ENCODE measurements around the gene FAM228B.

Gene FAM228B

GRCh38 chr2:24163186-24163585 is 39.9 kb downstream of the FAM228B start:
- TF ChIP-seq CTCF (IDR thresholded peaks at IDR 0.05) = no peak
- no peak for TF ChIP-seq ZFX (IDR thresholded peaks at IDR 0.05; ENCODE audit: borderline replicate concordance)
- H3K27ac ChIP-seq = no peak overlapping the region

GRCh38 chr2:24163601-24164000 is 40.3 kb downstream of the FAM228B start:
- TF ChIP-seq CTCF (IDR thresholded peaks at IDR 0.05) = no peak
- no peak for TF ChIP-seq ZFX (IDR thresholded peaks at IDR 0.05; ENCODE audit: borderline replicate concordance)
- H3K27ac ChIP-seq = no peak overlapping the region

GRCh38 chr2:24164416-24164973 is 41.2 kb downstream of the FAM228B start:
- peak; percentile 73 for TF ChIP-seq CTCF (IDR thresholded peaks at IDR 0.05)
- no peak for TF ChIP-seq ZFX (IDR thresholded peaks at IDR 0.05; ENCODE audit: borderline replicate concordance)
- no peak overlapping the region for H3K27ac ChIP-seq

- no peak for TF ChIP-seq ZFX (IDR thresholded peaks at IDR 0.05; ENCODE audit: borderline replicate concordance)
- TF ChIP-seq CTCF (IDR thresholded peaks at IDR 0.05) = no peak
- H3K27ac ChIP-seq = no peak overlapping the region
These were observed 45.8 kb downstream of the FAM228B start for GRCh38 chr2:24169023-24169422.

- H3K27ac ChIP-seq = no peak within 1 kb of the TSS
- no peak for TF ChIP-seq ZFX (IDR thresholded peaks at IDR 0.05; ENCODE audit: borderline replicate concordance)
- no peak for TF ChIP-seq CTCF (IDR thresholded peaks at IDR 0.05)
These were observed 51.6 kb downstream of the FAM228B start, which contains the start of gene FAM228A for GRCh38 chr2:24174851-24175277. Gene FAM228A (plus strand): TSS chr2:24175053. CDS start chr2:24175481, 428 bp downstream.

GRCh38 chr2:24175631-24176187 is 52.4 kb downstream of the FAM228B start:
- TF ChIP-seq CTCF (IDR thresholded peaks at IDR 0.05) = no peak
- TF ChIP-seq ZFX (IDR thresholded peaks at IDR 0.05; ENCODE audit: borderline replicate concordance) = no peak
- H3K27ac ChIP-seq = no peak overlapping the region

- TF ChIP-seq ZFX (IDR thresholded peaks at IDR 0.05; ENCODE audit: borderline replicate concordance) (no peak), CTCF (IDR thresholded peaks at IDR 0.05) (no peak)
These were observed 53.1 kb downstream of the FAM228B start for GRCh38 chr2:24176326-24176725.

More at GRCh38 chr2:24176326-24176725, 53.1 kb downstream of the FAM228B start:
- H3K27ac ChIP-seq = no peak overlapping the region
